ENCODE measurements around the gene PPM1H. TPM values are rescaled to one million over a fixed set of nuclear protein-coding genes. Genes with fewer than 3 reads are reported as not detected.

Gene PPM1H
- total RNA-seq, 1 experiment from 2014 or later: 0.04 TPM

DNA sequence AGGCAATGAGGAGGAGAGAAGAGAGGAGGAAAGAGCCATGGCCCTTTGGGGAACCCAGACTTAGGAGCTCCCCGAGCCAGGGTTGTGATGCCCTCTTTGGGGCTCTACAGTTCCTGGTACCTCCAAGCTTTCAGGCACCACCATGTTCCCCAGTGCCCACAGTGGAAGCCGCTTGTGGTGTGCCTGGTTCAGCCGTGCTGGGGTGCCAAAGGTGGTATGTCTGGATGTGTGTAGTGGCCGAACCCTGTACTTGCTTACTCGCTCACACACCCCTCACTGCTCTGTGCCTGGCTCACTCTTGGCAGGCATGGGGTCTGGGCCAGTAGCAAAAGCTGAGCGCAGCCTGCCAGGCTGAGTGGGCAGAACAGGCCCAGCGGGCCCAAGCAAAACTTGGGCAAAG lies 257.6 kb downstream of the PPM1H start:
- DNase-seq (ENCODE audit: low spot score): no peak
- no TSS peak for BruUV-seq (replicated peaks)
- intact Hi-C loops (cut with micrococcal nuclease; ENCODE audit: unreplicated experiment): no loop called here
- CTCF ChIA-PET: interaction anchor here (0.6 kb wide), 1 partner anchor 25 kb away, joined by 4 read pairs; no protein-coding TSS in a partner anchor
- POLR2A ChIA-PET (ENCODE audit: low non-redundant PET): no interaction called here
- H3K4me1 ChIP-seq (ENCODE audit: insufficient read depth, low read length, poor library complexity, severe bottlenecking): peaks cover 14% of the 10 kb centered on the region
- no peaks in the 10 kb centered on the region for H3K36me3 ChIP-seq (ENCODE audit: insufficient read depth, low read length, poor library complexity, severe bottlenecking)
- TF ChIP-seq EZH2 (IDR thresholded peaks at IDR 0.05; ENCODE audit: borderline replicate concordance, low read depth, low read length, poor library complexity, severe bottlenecking): no peak
- TF ChIP-seq, protein P1, sequence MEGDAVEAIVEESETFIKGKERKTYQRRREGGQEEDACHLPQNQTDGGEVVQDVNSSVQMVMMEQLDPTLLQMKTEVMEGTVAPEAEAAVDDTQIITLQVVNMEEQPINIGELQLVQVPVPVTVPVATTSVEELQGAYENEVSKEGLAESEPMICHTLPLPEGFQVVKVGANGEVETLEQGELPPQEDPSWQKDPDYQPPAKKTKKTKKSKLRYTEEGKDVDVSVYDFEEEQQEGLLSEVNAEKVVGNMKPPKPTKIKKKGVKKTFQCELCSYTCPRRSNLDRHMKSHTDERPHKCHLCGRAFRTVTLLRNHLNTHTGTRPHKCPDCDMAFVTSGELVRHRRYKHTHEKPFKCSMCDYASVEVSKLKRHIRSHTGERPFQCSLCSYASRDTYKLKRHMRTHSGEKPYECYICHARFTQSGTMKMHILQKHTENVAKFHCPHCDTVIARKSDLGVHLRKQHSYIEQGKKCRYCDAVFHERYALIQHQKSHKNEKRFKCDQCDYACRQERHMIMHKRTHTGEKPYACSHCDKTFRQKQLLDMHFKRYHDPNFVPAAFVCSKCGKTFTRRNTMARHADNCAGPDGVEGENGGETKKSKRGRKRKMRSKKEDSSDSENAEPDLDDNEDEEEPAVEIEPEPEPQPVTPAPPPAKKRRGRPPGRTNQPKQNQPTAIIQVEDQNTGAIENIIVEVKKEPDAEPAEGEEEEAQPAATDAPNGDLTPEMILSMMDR (conservative IDR thresholded peaks at IDR 0.05; ENCODE audit: low read depth, low read length): no peak
- peaks cover 7% of the 10 kb centered on the region for H3K9me3 ChIP-seq (ENCODE audit: low read depth, low read length, poor library complexity, severe bottlenecking)
- H3K27ac ChIP-seq (ENCODE audit: low read depth, low read length, poor library complexity, severe bottlenecking): no peak overlapping the region
- H3K27me3 ChIP-seq (replicated peaks; ENCODE audit: insufficient read depth, low read depth, low read length, poor library complexity): peaks cover under 1% of the 10 kb centered on the region
- no peak overlapping the region for H3K4me3 ChIP-seq (ENCODE audit: low read depth, low read length, poor library complexity, severe bottlenecking)

DNA sequence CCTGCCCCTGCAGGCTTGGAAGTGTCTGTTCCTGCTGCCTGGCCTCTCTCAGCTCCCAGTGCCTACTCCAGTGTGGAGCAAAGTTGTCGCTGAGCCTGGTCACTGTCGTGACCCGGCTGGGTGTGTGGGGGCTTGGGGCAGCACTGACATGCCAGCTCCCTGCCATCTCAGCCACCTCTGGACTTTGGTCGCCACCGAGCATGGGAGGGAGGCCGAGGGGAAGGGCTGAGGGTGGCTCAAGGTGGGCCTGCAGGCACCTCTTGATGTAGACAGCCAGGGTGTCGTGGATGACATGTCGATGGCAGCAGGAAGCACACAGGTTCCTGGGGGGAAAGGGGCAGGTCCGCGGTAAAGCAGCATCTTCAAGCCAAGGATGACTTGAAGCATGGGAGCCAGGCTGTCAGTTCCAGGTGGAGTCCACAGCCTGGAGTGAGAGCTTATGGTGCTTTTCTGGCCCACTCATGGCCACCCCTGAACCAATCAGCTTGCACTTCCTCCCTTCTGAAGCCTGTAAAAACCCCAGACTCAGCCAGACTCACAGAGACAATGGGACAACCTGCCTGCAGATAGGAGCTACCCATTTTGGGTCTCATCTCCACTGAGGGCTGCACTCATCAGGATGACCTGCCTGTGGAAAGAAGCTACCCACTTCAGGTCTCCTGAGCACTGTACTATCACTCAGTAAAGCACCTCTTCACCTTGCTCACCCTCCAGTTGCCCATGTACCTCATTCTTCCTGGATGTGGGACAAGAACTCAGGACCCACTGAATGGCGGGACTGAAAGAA lies 258.2 kb downstream of the PPM1H start:
- H3K27ac ChIP-seq (ENCODE audit: low read depth, low read length, poor library complexity, severe bottlenecking): no peak overlapping the region
- ChIA-PET POLR2A (ENCODE audit: low non-redundant PET) (no interaction called here), CTCF (interaction anchor here (0.6 kb wide), 1 partner anchor 25 kb away, joined by 4 read pairs; no protein-coding TSS in a partner anchor)
- H3K27me3 ChIP-seq (replicated peaks; ENCODE audit: insufficient read depth, low read depth, low read length, poor library complexity): peaks cover 3% of the 10 kb centered on the region
- peaks cover 14% of the 10 kb centered on the region for H3K4me1 ChIP-seq (ENCODE audit: insufficient read depth, low read length, poor library complexity, severe bottlenecking)
- H3K9me3 ChIP-seq (ENCODE audit: low read depth, low read length, poor library complexity, severe bottlenecking): peaks cover 7% of the 10 kb centered on the region
- BruUV-seq (replicated peaks): no TSS peak
- DNase-seq (ENCODE audit: low spot score): no peak
- intact Hi-C loops (cut with micrococcal nuclease; ENCODE audit: unreplicated experiment): no loop called here
- TF ChIP-seq, protein P1 (conservative IDR thresholded peaks at IDR 0.05; ENCODE audit: low read depth, low read length): no peak
- TF ChIP-seq EZH2 (IDR thresholded peaks at IDR 0.05; ENCODE audit: borderline replicate concordance, low read depth, low read length, poor library complexity, severe bottlenecking): no peak
- H3K36me3 ChIP-seq (ENCODE audit: insufficient read depth, low read length, poor library complexity, severe bottlenecking): no peaks in the 10 kb centered on the region
- no peak overlapping the region for H3K4me3 ChIP-seq (ENCODE audit: low read depth, low read length, poor library complexity, severe bottlenecking)

DNA sequence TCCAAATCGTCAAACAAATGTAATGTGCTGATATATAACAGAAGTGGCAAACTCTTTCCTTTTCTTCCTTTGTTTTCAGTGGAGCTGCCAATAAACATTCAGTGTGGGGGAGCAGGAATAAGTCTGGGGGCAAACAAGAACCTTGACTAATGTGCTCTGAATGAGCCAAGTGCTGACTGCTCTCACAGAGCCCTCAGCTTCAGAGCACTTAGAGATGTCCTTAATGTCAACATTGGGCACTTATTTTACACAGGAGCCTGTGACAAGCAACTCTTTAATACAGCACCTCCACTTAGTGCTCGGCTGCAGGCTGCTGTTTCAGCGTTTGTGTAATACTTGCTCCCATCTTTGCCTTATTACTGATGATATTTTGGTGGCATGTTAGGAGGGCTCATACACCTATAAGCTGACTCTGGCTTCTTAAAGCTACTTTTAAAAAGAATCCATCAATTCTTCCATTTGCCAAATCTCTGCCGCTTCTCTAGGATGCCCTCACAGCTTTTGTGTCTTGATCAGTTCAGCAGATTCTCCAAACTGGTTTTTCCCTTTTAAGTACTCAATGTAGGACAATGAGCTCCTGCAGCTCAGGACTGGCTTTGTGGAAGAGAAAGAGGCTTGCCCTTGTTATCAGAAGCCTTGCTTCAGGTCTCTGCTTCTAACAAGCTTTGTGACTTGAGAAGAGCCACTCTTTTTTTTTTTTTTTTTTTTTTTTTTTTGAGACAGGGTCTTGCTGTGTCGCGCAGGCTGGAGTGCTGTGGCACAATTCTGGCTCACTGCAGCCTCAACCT lies 261.7 kb downstream of the PPM1H start:
- peaks cover 8% of the 10 kb centered on the region for H3K27me3 ChIP-seq (replicated peaks; ENCODE audit: insufficient read depth, low read depth, low read length, poor library complexity)
- H3K36me3 ChIP-seq (ENCODE audit: insufficient read depth, low read length, poor library complexity, severe bottlenecking): no peaks in the 10 kb centered on the region
- H3K4me1 ChIP-seq (ENCODE audit: insufficient read depth, low read length, poor library complexity, severe bottlenecking): no peaks in the 10 kb centered on the region
- TF ChIP-seq, protein P1 (conservative IDR thresholded peaks at IDR 0.05; ENCODE audit: low read depth, low read length): no peak
- TF ChIP-seq EZH2 (IDR thresholded peaks at IDR 0.05; ENCODE audit: borderline replicate concordance, low read depth, low read length, poor library complexity, severe bottlenecking): no peak
- H3K9me3 ChIP-seq (ENCODE audit: low read depth, low read length, poor library complexity, severe bottlenecking): peaks cover 7% of the 10 kb centered on the region
- BruUV-seq (replicated peaks): no TSS peak
- H3K4me3 ChIP-seq (ENCODE audit: low read depth, low read length, poor library complexity, severe bottlenecking): no peak overlapping the region
- no peak overlapping the region for H3K27ac ChIP-seq (ENCODE audit: low read depth, low read length, poor library complexity, severe bottlenecking)
- POLR2A ChIA-PET (ENCODE audit: low non-redundant PET): no interaction called here
- CTCF ChIA-PET: no interaction called here
- no peak for DNase-seq (ENCODE audit: low spot score)
- intact Hi-C loops (cut with micrococcal nuclease; ENCODE audit: unreplicated experiment): no loop called here

Data from A673 (cell line).